Measurements from ENCODE around the gene OIT3.

OIT3 gene

DNA sequence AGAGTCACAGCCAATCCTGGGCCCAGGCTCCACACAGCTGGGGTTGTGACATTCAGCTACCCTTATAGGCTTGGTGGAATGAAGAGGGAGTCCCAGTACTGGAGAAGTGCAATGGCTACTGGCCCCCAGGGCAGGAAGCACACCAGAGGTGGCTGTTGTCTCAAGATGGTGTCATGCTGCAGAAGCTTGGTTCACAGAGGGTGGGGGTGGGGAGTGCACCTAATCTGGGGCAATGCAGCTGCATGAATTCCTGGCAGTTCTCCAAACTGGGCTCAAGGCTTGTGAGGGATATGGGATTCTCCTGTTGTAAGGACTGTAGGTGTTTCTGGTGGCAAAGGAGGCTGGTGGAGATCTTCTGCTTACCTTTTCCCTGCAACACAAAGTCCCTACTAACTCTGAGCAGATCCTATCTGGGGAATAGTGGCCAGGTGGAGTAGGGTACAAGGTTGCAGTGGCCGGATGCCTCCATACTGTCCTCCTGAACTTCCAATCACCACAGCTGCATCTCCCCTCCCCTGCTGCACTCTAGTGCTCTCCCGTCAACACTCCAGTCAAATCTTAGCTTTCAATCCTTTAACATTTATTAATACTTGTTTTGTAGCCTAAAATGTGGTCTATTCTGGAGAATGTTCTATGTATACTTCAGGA lies 88.5 kb downstream of the OIT3 start:
- DNase-seq, result no peak
- TF ChIP-seq, protein P1, sequence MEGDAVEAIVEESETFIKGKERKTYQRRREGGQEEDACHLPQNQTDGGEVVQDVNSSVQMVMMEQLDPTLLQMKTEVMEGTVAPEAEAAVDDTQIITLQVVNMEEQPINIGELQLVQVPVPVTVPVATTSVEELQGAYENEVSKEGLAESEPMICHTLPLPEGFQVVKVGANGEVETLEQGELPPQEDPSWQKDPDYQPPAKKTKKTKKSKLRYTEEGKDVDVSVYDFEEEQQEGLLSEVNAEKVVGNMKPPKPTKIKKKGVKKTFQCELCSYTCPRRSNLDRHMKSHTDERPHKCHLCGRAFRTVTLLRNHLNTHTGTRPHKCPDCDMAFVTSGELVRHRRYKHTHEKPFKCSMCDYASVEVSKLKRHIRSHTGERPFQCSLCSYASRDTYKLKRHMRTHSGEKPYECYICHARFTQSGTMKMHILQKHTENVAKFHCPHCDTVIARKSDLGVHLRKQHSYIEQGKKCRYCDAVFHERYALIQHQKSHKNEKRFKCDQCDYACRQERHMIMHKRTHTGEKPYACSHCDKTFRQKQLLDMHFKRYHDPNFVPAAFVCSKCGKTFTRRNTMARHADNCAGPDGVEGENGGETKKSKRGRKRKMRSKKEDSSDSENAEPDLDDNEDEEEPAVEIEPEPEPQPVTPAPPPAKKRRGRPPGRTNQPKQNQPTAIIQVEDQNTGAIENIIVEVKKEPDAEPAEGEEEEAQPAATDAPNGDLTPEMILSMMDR (IDR thresholded peaks at IDR 0.05), result no peak
- intact Hi-C loops (cut with DNase I; ENCODE audit: low total_unique reads), result no loop called here
- peaks cover 0 to 27% (median 14%) of the 10 kb centered on the region in 3 donors for H3K9me3 ChIP-seq
- no peak overlapping the region for H3K27ac ChIP-seq
- H3K4me1 ChIP-seq, result no peaks in the 10 kb centered on the region
- H3K4me3 ChIP-seq, result no peak overlapping the region
- no peaks in the 10 kb centered on the region for H3K36me3 ChIP-seq
- no peaks in the 10 kb centered on the region for H3K27me3 ChIP-seq
